NCI-H2196 treated with DMSO at 0.1 percent for 48 hours (cell line): Measurements from ENCODE around the gene VPREB1.
"Not testable (repeated sequence)": the region's sequence is repeated elsewhere in the genome, so short reads cannot be mapped to it uniquely, and the experiment has no call there.

Experiments
- DNase-seq: peaks from one replicate; lab custom pipeline; 2025; ENCODE audit not compliant: unreplicated experiment; lab: John Stamatoyannopoulos, UW

Gene VPREB1

GRCh38 chr22:22292656-22293055 lies 48.1 kb downstream of the VPREB1 start:
- not testable (repeated sequence) for DNase-seq

- DNase-seq = not testable (repeated sequence)
Measured at GRCh38 chr22:22293436-22293835, 48.9 kb downstream of the VPREB1 start.

- not testable (repeated sequence) for DNase-seq
Measured at GRCh38 chr22:22294641-22295040, 50.1 kb downstream of the VPREB1 start.
